ENCODE data around the gene ZBED5.
A peak's percentile ranks its signal among the peaks of the same experiment; 100 is the strongest.

- TF ChIP-seq CTCF (IDR thresholded peaks at IDR 0.05) (peak in 1 of 4 experiments; percentile 6), POLR2A (IDR thresholded peaks at IDR 0.05) (no peak)
Observed at GRCh38 chr11:10857459-10857708, 469 bp downstream of the ZBED5 start.
